ENCODE measurements around the gene FOXA2. TPM values are rescaled to one million over a fixed set of nuclear protein-coding genes. Genes with fewer than 3 reads are reported as not detected.

Gene FOXA2
- total and polyA plus RNA-seq, 9 of the 15 experiments (the other 6 are each of a cell fraction or from before 2014, with no cell fraction given) = 0.10 to 1.0 (median 0.25) TPM

GRCh38 chr20:22579711-22580697 lies 4.4 kb downstream of the FOXA2 start (continued):
- TF ChIP-seq GABPB2 (CRISPR knock-in tag; conservative IDR thresholded peaks at IDR 0.05) = no peak
- TF ChIP-seq, protein P1, sequence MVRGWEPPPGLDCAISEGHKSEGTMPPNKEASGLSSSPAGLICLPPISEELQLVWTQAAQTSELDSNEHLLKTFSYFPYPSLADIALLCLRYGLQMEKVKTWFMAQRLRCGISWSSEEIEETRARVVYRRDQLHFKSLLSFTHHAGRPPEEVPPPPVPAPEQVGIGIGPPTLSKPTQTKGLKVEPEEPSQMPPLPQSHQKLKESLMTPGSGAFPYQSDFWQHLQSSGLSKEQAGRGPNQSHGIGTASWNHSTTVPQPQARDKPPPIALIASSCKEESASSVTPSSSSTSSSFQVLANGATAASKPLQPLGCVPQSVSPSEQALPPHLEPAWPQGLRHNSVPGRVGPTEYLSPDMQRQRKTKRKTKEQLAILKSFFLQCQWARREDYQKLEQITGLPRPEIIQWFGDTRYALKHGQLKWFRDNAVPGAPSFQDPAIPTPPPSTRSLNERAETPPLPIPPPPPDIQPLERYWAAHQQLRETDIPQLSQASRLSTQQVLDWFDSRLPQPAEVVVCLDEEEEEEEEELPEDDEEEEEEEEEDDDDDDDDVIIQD (CRISPR knock-in tag; IDR thresholded peaks at IDR 0.05) = no peak

GRCh38 chr20:22579119-22579427 lies 5.3 kb downstream of the FOXA2 start:
- in situ Hi-C loops (cut with MboI) = no loop called here
- no peak for TF ChIP-seq KDM2B (CRISPR knock-in tag; IDR thresholded peaks at IDR 0.05)
- TF ChIP-seq U2AF1 (optimal IDR thresholded peaks at IDR 0.05; ENCODE audit: low read depth, low read length) = no peak
- TF ChIP-seq ZC3H8 (IDR thresholded peaks at IDR 0.05) = no peak
- no peak for TF ChIP-seq ZZZ3 (IDR thresholded peaks at IDR 0.05)
- no peak for TF ChIP-seq BHLHE40 (IDR thresholded peaks at IDR 0.05; ENCODE audit: low read length)
- no peak for TF ChIP-seq USF1 (CRISPR knock-in tag; IDR thresholded peaks at IDR 0.05)
- TF ChIP-seq PATZ1 (CRISPR knock-in tag; IDR thresholded peaks at IDR 0.05; ENCODE audit: borderline replicate concordance) = no peak
- TF ChIP-seq SMAD1 (IDR thresholded peaks at IDR 0.05; ENCODE audit: low read depth, low read length, partially characterized antibody) = no peak
- TF ChIP-seq MCM5 (IDR thresholded peaks at IDR 0.05; ENCODE audit: low read depth) = no peak
- no peaks in the 10 kb centered on the region for H3K9me1 ChIP-seq (ENCODE audit: control insufficient read depth, insufficient read depth, low read length)
- H3K36me3 ChIP-seq (ENCODE audit: control insufficient read depth, insufficient read depth, low read length) = no peaks in the 10 kb centered on the region
- H3K4me1 ChIP-seq (replicated peaks in 1 of 2; ENCODE audit: control insufficient read depth in 2 of 2, insufficient read depth in 2 of 2, low read length in 2 of 2) = peaks cover 0 to 19% of the 10 kb centered on the region in 2 experiments; a peak in 2 of 5 replicates
- WGBS (ENCODE audit: insufficient coverage, low coverage, missing lambda C conversion rate) = 36% methylated on average over 10 of the region's 21 CpGs
- no peaks in the 10 kb centered on the region for H4K20me1 ChIP-seq (replicated peaks; ENCODE audit: control insufficient read depth, insufficient read depth, low read length)
- no peaks in the 10 kb centered on the region for H3K9me3 ChIP-seq (replicated peaks; ENCODE audit: control insufficient read depth, insufficient read depth, low read depth, low read length)
- FAIRE-seq = no peak
- DNase-seq (ENCODE audit: extremely low read depth in 1 of 4, low spot score in 3 of 4) = no peak
- no peaks in the 10 kb centered on the region; the same call in 2 of the 3 replicates for H3K79me2 ChIP-seq (ENCODE audit: control insufficient read depth, insufficient read depth, low read length)
- no TSS peak for BruUV-seq (replicated peaks)
- no peak overlapping the region for H3K27ac ChIP-seq (ENCODE audit: extremely low read depth, low read depth, low read length)
- intact Hi-C loops (cut with micrococcal nuclease) = no loop called here
- H3K4me3 ChIP-seq = no peak overlapping the region
- H3K4me2 ChIP-seq (ENCODE audit: insufficient read depth, low read length) = no peak overlapping the region
- H2AFZ ChIP-seq (ENCODE audit: low read depth, low read length) = no peak overlapping the region
- H3K9ac ChIP-seq (ENCODE audit: insufficient read depth in 1 of 2, low read depth in 2 of 2, low read length in 2 of 2) = no peak overlapping the region
- ChIA-PET POLR2A (interaction anchor here (1.3 kb wide), 1 partner anchor 49 kb away, joined by 4 read pairs; no protein-coding TSS in a partner anchor), CTCF (ENCODE audit: low intra/inter-chr PET ratio) (no interaction called here)
- no peaks in the 10 kb centered on the region for H3K27me3 ChIP-seq (ENCODE audit: control insufficient read depth in 2 of 2, insufficient read depth in 2 of 2, low read length in 2 of 2)
- no peak for ATAC-seq

Measured in K562 (cell line).